ENCODE data around the gene SPINK4. TPM values are rescaled to one million over a fixed set of nuclear protein-coding genes. Genes with fewer than 3 reads are reported as not detected.

Gene SPINK4
- total and polyA plus RNA-seq, 4 donors: not detected

- no peak overlapping the region for H3K27ac ChIP-seq (ENCODE audit: low read depth in 1 of 2, low read length in 1 of 2)
- no peak for TF ChIP-seq CTCF (IDR thresholded peaks at IDR 0.05; ENCODE audit: control extremely low read depth, extremely low read depth)
- WGBS, 2 donors: 93 to 94% methylated on average over 9 of the region's 9 CpGs
- peaks cover 0 to 9% (median 2%) of the 10 kb centered on the region in 4 donors for H3K36me3 ChIP-seq (ENCODE audit: control insufficient read depth in 4 of 4, insufficient read depth in 4 of 4, low read length in 4 of 4)
- DNase-seq (no peak), ATAC-seq (ENCODE audit: insufficient read depth, low FRiP score) (no peak)
- no peak overlapping the region for H3K9ac ChIP-seq (ENCODE audit: insufficient read depth in 1 of 2, low read length in 2 of 2)
- no peak overlapping the region for H3K4me3 ChIP-seq
- H3K4me1 ChIP-seq (ENCODE audit: control insufficient read depth in 5 of 5, insufficient read depth in 5 of 5, low read length in 5 of 5): no peaks in the 10 kb centered on the region
- no peaks in the 10 kb centered on the region for H3K9me3 ChIP-seq (ENCODE audit: control insufficient read depth in 4 of 4, insufficient read depth in 3 of 4, low read length in 3 of 4)
- H3K27me3 ChIP-seq (ENCODE audit: control insufficient read depth in 3 of 3, insufficient read depth in 3 of 3, low read length in 2 of 3): peaks cover 0 to 11% (median 0%) of the 10 kb centered on the region in 3 donors
Observed at GRCh38 chr9:33246269-33246860, 6.4 kb downstream of the SPINK4 start.

- H3K36me3 ChIP-seq (ENCODE audit: control insufficient read depth in 4 of 4, insufficient read depth in 4 of 4, low read length in 4 of 4): peaks cover 0 to 21% (median 7%) of the 10 kb centered on the region in 4 donors
- peaks cover 0 to 11% (median 0%) of the 10 kb centered on the region in 3 donors for H3K27me3 ChIP-seq (ENCODE audit: control insufficient read depth in 3 of 3, insufficient read depth in 3 of 3, low read length in 2 of 3)
- H3K27ac ChIP-seq (ENCODE audit: low read depth in 1 of 2, low read length in 1 of 2): no peak overlapping the region
- TF ChIP-seq CTCF (IDR thresholded peaks at IDR 0.05; ENCODE audit: control extremely low read depth, extremely low read depth): no peak
- no peak overlapping the region for H3K4me3 ChIP-seq
- H3K9ac ChIP-seq (ENCODE audit: insufficient read depth in 1 of 2, low read length in 2 of 2): no peak overlapping the region
- 90 to 97% methylated on average over 3 of the region's 3 CpGs for WGBS, 2 donors
- DNase-seq (no peak), ATAC-seq (ENCODE audit: insufficient read depth, low FRiP score) (no peak)
- no peaks in the 10 kb centered on the region for H3K9me3 ChIP-seq (ENCODE audit: control insufficient read depth in 4 of 4, insufficient read depth in 3 of 4, low read length in 3 of 4)
- H3K4me1 ChIP-seq (ENCODE audit: control insufficient read depth in 5 of 5, insufficient read depth in 5 of 5, low read length in 5 of 5): no peaks in the 10 kb centered on the region
Observed at GRCh38 chr9:33248606-33249005, 8.6 kb downstream of the SPINK4 start.

GRCh38 chr9:33249087-33249658 lies 9.2 kb downstream of the SPINK4 start:
- no peak for DNase-seq
- Histone ChIP-seq H3K27me3 (ENCODE audit: control insufficient read depth in 3 of 3, insufficient read depth in 3 of 3, low read length in 2 of 3) (peaks cover 0 to 5% (median 0%) of the 10 kb centered on the region in 3 donors), H3K36me3 (ENCODE audit: control insufficient read depth in 4 of 4, insufficient read depth in 4 of 4, low read length in 4 of 4) (peaks cover 0 to 21% (median 10%) of the 10 kb centered on the region in 4 donors), H3K9ac (ENCODE audit: insufficient read depth in 1 of 2, low read length in 2 of 2) (no peak overlapping the region), H3K4me1 (ENCODE audit: control insufficient read depth in 5 of 5, insufficient read depth in 5 of 5, low read length in 5 of 5) (no peaks in the 10 kb centered on the region), H3K27ac (ENCODE audit: low read depth in 1 of 2, low read length in 1 of 2) (no peak overlapping the region), H3K4me3 (no peak overlapping the region), H3K9me3 (ENCODE audit: control insufficient read depth in 4 of 4, insufficient read depth in 3 of 4, low read length in 3 of 4) (no peaks in the 10 kb centered on the region)
- TF ChIP-seq CTCF (IDR thresholded peaks at IDR 0.05; ENCODE audit: control extremely low read depth, extremely low read depth): no peak
- 81 to 83% methylated on average over 6 of the region's 6 CpGs for WGBS, 2 donors
- no peak for ATAC-seq (ENCODE audit: insufficient read depth, low FRiP score)

Measured in lung (tissue), 12 donors.